Posterior vena cava (tissue), 2 donors: ENCODE measurements around the gene AACS. TPM values are rescaled to one million over a fixed set of nuclear protein-coding genes. Genes with fewer than 3 reads are reported as not detected.
A peak's percentile ranks its signal among the peaks of the same experiment; 100 is the strongest.
"Not testable (repeated sequence)": the region's sequence is repeated elsewhere in the genome, so short reads cannot be mapped to it uniquely, and the experiment has no call there.

Experiments
- DNase-seq: peaks from one replicate; pipeline ENCODE4 v3.0.0-alpha.2; 2020; ENCODE audit warnings: low spot score
- intact Hi-C, 2 donors: fragments of 100-400 bp; cut with DNase I; formaldehyde crosslinking; loops; one replicate each; pipeline versions ENCODE4 v1.14.1 to v1.14.2; 2022 to 2023
- total RNA-seq, 2 donors: library from RNA; stranded (reverse); fragmentation: NEBNext Ultra II Directional; extraction: Animal tissue kit (Norgen Biotek cat#: 25700); gene quantifications; one replicate each; pipeline ENCODE4 v1.2.1, GENCODE V29; 2021
- donor health status: DM: yes; HTN: yes; CAD: no.
- donor health status: DM: yes; HTN: yes; CAD: no.

AACS gene
- total RNA-seq, 2 donors from 2014 or later = 9.7 to 11.7 TPM

DNA sequence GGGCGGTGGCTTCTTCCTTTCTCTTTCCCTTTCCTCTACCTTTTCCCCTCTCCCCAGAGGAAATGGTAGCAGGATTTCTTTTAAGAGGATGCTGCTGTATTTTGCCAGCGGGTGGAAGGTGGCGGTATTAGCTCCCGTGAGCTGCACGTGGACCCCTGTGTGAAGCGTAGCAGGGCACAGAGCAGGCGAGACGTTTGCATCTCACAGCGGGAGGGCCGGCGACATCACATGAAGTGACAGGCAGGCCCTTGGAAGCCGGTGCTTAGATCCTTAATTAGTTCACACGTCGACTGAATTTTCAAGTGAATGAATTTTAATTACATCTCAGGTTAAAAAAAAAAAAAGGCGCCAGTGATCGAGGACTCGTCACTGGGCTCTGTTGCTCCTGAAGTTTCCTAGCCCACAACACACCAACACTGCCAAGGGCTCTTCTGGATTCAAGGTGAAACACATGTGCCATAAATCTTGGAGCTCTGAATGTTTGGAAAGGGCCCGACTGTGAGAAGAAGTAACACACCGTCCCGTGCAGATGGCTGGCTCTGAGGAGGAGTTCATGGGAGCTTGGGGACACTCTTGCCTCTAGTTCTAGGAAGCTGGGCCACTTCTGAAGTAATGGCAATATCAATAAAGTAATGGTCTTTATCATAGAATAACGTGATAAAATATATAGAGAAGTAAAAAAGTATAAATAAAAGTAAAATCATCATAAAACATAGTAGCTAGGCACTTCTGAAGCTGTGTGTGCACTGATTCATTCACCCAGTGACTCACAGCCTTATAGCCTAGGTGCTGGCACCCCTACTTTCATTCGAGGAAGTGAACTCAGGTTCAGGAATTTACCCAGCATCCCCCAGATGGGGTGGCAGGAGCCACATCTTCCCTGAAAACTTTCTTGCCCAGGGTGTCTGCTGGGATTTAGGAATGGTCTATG lies 75.3 kb downstream of the AACS start:
- intact Hi-C loops = no loop called here
- no peak for DNase-seq

GRCh38 chr12:125141210-125141573 lies 76.0 kb downstream of the AACS start:
- DNase-seq, intact Hi-C loops: not testable (repeated sequence)

DNA sequence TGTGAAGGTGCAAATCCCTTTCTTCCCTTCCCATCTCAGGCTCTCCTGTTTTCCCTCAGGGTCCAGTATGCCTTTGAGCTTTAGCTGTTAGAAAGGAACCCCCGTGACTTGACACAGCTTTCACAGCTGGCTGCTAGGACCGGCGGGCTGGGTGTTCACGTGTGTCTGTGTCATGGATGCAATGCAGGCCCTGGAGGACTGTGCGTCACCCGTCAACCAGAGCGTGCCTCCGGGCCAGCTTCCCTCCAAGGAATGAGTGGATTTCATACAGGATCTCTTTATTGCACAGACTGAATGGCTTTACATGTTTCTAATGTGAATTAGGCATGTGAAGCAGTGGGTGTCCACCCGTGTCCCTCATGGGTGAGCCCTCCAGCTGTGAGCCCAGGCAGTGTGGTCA lies 77.4 kb downstream of the AACS start:
- intact Hi-C loops = no loop called here
- DNase-seq = no peak

DNA sequence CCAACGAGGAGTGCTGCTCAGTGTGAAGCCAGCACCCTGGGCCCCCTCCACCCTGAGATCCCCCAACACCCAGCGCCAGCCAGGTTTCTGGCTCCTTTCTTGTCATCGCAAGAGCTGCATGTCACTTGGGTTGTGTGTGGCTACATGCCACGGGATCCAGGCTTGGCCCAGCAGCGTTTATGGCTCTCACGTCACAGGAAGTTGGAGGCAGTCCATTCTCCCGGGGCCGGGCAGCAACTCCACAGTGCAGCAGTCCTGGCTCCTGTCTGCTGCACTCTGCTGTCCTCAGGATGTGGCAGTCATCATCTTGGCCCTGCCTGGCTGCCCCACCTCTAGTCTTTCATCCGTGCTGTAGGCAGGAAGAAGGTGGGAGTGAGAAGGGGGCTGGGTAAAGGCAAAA lies 78.3 kb downstream of the AACS start:
- DNase-seq = no peak
- intact Hi-C loops = no loop called here

DNA sequence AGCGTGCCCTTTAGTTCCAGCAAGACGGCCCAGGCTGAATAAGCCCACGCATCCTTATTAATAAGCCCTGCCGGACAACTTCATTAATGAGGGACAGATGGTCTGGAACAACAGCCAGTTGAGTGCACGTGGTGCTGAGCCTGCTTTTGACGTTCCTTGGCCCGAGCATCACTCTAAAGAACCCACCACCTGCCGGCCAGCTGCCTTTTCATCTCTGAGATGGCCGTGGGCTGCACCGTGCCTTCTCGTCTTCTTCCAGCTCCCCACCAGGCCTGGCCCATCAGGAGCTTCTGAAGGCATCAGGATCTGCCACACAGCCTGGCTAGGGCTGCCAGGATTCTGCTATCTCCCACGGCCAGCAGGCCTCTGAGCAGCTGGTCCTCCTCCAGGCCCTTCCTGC lies 80.0 kb downstream of the AACS start:
- intact Hi-C loops = no loop called here
- DNase-seq = no peak

DNA sequence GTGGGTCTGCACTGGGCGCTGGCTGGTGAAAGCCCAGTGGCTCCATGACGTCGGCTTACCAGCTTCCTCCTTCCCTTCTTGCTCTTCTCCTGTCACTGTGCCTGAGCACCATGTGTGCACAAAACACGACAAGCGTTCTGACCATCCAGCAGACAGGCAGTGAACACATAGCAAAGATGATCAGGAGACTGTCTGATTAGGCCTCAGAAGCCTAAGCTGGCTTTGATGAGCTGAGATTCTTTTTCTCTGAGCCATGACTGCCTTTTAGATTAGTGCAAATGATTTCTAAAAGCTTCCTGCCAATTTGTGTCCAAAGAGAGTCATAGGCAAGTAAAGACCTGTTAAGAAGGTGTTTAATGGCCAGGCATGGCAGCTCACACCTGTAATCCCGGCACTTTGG lies 83.1 kb downstream of the AACS start:
- DNase-seq = no peak
- intact Hi-C loops = no loop called here

GRCh38 chr12:125149160-125150108 lies 84.2 kb downstream of the AACS start:
- intact Hi-C loops = no loop called here
- DNase-seq = no peak

DNA sequence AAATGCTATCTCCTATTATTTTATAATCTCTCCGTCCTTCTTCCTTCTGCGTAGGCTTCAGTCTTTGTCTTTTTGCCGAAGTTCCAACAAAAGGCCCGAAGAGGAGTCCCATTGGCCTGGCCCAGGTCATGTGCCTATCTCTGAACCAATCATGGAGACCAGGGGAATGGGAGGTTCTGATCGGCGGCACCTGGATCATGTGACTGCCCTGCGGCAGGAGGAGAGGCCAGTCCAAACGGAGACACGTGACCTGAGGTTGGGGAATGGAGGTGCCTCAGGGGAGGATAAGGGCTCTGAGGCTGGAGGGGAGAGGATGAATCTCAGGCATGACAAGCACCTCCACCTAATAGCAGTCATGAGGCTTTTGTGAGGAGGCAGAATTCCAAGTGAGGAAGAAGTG lies 86.0 kb downstream of the AACS start:
- intact Hi-C loops = no loop called here

DNA sequence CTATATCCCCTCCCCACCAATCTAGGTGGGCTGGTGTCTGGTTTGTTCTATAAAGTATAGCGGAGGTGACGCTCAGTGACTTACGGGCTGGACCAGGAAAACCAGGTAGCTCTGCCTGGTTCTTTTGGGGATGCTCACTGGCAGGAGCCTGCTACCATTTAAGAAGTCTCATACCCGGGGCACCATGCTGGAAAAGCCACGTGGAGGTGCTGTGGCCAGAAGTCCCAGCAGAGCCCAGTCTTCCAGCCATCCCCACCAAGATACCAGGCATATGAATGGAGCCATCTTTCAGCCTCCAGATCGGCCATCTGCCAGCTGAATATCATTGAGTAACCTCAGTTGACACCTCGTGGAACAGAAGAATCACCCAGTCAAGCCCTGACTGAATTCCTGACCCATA lies 87.2 kb downstream of the AACS start:
- intact Hi-C loops = no loop called here
- DNase-seq = no peak

More for the DNA sequence above, 86.0 kb downstream of the AACS start:
- no peak for DNase-seq

DNA sequence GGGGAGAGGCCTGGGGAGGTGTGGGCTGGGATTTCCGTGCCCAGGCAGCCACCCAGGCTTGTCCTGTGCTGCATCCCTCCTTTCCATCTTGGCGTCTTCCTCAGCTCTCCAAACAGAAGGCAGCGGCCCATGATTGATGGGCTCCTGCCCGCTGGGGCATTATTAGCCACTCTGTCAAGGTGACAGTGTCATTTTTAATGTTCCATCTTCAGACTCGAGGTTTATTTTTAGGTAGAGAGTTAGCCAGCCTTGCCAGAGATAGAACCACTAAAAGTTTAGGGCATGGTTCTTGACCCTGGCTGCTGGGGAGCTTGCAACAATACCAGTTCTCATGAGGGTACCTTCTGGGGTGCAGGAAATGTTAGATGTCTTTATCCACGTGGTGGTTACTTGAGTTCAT lies 90.1 kb downstream of the AACS start:
- intact Hi-C loops = no loop called here
- peak; percentile 15 for DNase-seq

- intact Hi-C loops = no loop called here
- no peak for DNase-seq
These were observed 91.9 kb downstream of the AACS start for GRCh38 chr12:125157177-125157576.

DNA sequence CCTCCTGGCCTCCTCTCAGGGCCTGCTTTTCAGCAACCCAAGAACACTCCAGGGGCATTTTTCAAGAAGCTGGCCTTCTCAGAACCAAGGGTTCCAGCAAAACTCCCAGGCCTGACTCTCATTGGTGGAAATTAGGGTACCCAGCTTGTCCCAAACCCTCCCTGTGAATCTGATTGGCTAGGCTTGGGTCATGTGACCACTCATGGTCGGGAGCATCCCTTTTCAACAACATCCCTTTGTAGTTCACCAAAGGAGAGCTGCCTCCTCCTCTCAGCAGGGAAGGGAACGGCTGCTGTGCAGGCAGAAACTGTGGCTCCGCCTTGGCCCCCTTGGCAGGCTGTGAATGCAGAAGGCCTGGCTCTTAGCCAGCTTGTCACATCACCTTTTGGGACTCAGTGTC lies 94.5 kb downstream of the AACS start:
- DNase-seq = no peak
- intact Hi-C loops = no loop called here

DNA sequence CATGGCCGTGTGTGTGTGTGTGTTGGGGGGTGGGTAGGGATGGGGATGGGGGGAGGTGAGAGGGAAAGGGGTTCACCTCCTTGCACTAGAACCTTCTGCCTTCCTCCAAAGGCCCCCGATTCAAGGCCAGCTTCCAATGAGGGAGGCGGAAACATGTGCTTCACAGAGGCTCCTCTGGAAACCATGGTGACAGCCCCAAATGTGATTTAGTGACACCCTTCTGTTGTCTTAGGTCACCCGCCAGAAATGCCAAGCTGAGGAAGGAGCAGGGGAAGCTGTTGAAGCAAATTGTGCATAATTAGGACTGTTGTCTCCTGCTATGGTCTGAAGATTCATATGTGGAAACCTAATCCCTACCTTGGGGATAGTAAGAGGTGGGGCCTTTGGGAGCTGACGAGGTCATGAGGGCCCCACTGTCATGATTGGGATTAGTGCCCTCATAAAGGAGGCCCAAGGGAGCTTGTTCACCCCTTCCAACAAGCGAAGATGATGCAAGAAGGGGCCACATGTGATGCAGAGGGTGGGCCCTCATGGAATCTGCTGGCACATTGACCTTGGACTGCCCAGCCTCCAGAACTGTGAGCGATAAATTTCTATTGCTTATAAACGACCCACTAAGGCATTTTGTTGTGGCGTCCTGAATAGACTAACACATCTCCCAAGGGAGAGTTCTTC lies 95.2 kb downstream of the AACS start:
- intact Hi-C loops = no loop called here

GRCh38 chr12:125161712-125162022 lies 96.4 kb downstream of the AACS start:
- intact Hi-C loops = no loop called here
- peak; percentile 0 for DNase-seq

More for the DNA sequence above, 95.2 kb downstream of the AACS start:
- DNase-seq = peak; percentile 5

DNA sequence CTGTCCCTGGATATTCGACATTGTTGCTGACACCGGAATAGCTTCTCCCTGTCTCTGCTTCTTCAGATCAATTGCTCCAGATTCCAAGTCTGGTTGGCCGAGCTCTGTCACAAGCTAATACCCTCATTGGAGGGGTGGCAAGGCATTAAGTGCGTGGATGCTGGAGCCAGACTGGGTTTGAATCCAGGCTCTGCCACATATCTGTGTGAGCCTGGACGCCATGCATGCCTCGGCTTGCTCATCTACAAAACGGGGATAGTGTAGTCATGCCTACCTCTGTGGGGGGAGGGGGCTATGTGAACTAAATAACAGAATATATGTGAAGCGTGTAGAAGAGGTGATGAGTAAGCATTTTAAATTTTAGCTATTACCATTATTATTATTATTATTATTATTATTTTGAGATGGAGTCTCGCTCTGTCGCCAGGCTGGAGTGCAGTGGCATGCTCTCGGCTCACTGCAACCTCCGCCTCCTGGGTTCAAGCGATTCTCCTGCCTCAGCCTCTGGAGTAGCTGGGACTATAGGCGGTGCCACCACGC lies 97.3 kb downstream of the AACS start:
- intact Hi-C loops = no loop called here
- DNase-seq = peak; percentile 44

DNA sequence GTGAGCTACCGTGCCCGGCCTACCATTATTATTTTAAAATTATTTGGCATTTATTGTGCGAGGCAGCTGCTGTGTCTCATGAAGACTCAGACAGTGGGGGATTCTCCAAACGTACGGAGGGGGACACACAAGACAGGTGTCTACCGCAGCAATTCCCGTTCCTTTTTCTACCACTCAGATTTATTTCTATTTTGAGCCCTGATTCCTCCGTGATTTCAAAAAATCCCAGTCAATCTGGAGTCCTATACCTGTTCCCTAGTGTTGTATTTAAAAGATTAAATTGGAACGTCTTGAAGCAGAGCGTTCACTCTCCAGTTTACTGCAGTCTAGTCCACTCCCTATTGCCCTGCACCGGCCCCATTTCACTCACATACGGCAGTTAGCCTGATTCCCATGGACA lies 97.9 kb downstream of the AACS start:
- intact Hi-C loops = no loop called here
- no peak for DNase-seq

- DNase-seq = peak; percentile 73
- intact Hi-C loops = no loop called here
These were observed 99.3 kb downstream of the AACS start for GRCh38 chr12:125164541-125164940.

- intact Hi-C loops = no loop called here
- DNase-seq = peak; percentile 40
These were observed 100.8 kb downstream of the AACS start for GRCh38 chr12:125166041-125166440.

GRCh38 chr12:125167658-125168057 lies 102.4 kb downstream of the AACS start:
- intact Hi-C loops = no loop called here
- no peak for DNase-seq

DNA sequence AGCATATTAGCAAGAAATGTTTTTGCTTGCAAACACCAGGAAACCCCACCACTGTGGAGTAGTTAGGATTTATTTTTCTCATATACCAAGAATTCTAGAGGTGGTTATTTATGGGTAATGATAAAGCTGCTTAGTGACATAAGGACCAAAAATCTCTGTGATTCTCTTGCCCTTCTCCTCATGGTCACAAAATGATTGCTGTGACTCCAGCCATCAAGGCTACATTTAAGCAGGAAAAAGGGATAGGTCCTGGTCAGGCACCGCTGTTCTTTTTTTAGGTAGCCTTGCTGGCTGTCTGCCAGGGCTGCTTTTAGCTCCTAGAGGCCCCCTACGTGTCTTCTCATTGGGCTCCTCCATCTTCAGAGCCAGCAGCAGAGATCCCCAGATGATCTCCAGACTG lies 104.2 kb downstream of the AACS start:
- DNase-seq = no peak
- intact Hi-C loops = no loop called here
